Measurements from ENCODE around the gene SLIT3.

DNA sequence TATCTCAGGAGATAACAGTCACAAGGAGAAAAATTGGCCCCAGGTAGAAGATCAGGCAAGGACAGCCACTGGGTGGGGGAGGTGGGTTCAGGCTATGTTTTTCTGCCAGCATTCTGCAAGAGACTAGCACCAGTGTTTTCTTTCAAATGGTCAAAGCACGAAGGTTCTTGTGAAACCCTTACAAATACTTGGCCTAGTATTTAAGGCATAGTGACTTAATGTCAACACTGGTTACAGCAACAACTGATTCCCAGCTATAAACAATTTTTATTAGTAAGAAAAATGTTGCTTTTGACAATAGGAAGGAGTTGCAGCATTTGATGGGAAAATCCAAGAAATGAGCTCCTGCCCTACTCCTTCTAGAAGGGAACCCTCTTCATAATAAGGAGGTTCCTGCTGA is 349.6 kb downstream of the SLIT3 start:
- TF ChIP-seq, protein P1, sequence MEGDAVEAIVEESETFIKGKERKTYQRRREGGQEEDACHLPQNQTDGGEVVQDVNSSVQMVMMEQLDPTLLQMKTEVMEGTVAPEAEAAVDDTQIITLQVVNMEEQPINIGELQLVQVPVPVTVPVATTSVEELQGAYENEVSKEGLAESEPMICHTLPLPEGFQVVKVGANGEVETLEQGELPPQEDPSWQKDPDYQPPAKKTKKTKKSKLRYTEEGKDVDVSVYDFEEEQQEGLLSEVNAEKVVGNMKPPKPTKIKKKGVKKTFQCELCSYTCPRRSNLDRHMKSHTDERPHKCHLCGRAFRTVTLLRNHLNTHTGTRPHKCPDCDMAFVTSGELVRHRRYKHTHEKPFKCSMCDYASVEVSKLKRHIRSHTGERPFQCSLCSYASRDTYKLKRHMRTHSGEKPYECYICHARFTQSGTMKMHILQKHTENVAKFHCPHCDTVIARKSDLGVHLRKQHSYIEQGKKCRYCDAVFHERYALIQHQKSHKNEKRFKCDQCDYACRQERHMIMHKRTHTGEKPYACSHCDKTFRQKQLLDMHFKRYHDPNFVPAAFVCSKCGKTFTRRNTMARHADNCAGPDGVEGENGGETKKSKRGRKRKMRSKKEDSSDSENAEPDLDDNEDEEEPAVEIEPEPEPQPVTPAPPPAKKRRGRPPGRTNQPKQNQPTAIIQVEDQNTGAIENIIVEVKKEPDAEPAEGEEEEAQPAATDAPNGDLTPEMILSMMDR (IDR thresholded peaks at IDR 0.05): no peak
- TF ChIP-seq POLR2A (IDR thresholded peaks at IDR 0.05) (no peak), POLR2AphosphoS5 (IDR thresholded peaks at IDR 0.05) (peak in 2 of 3 donors; percentile 25 to 51), EP300 (IDR thresholded peaks at IDR 0.05) (no peak)

Data from stomach (tissue), 4 donors.